K562 (cell line): ENCODE measurements around the gene LRRC47. TPM values are rescaled to one million over a fixed set of nuclear protein-coding genes. Genes with fewer than 3 reads are reported as not detected.

Experiments used
- ATAC-seq: fragments of 200-7000 bp; cut with Tn5 transposase; 3 replicates; pipeline ENCODE4 v1.9.1; 2020; ENCODE audit warnings: moderate library complexity
- BruUV-seq: library from RNA; stranded (reverse); fragments of 400-500 nt; replicated peaks from 2 replicates; lab custom pipeline; 2021; lab: Mats Ljungman, UMichigan
- CTCF ChIA-PET: fragments of 300-600 bp; formaldehyde crosslinking; extraction: SDS; loops from one replicate; lab custom pipeline; 2021; ENCODE audit warnings: low intra/inter-chr PET ratio; lab: Yijun Ruan, JAX
- POLR2A ChIA-PET: fragments of 300-600, 350-650 bp; sonication (Branson Sonifier 250); formaldehyde crosslinking; extraction: SDS; loops from one replicate; lab custom pipeline; 2021; ENCODE audit warnings: antibody characterized with exemption, inconsistent platforms; lab: Yijun Ruan, JAX
- DNase-seq, 4 experiments: peaks; one replicate each; pipeline versions ENCODE4 v3.0.0 to v3.0.0-alpha.2; 2011 to 2018; ENCODE audit warnings: low spot score in 3 of 4, mixed read lengths in 3 of 4; ENCODE audit errors: extremely low read depth in 1 of 4
- FAIRE-seq: peaks from 2 replicates; lab custom pipeline; 2011; peaks lifted over from hg19 to GRCh38; lab: Jason Lieb, UNC
- H2AFZ ChIP-seq: 2 replicates; pipeline ENCODE4 v1.6.0; 2011; ENCODE audit warnings: low read depth, low read length, control low read depth, inconsistent platforms
- H3K27ac ChIP-seq: fragments of 200-600 bp; 3 replicates; pipeline ENCODE4 v1.8.0; 2011; ENCODE audit warnings: low read depth, mild to moderate bottlenecking, control low read depth, inconsistent platforms, low read length, moderate library complexity, mixed read lengths; ENCODE audit errors: extremely low read depth
- H3K27me3 ChIP-seq, 2 experiments: fragments of 300-600 bp in 1 of 2; 2 replicates in 1 of 2; 3 replicates in 1 of 2; pipeline versions ENCODE4 v1.6.0 to v1.8.0; 2011; ENCODE audit warnings: inconsistent platforms in 2 of 2, low read length in 2 of 2, mild to moderate bottlenecking in 1 of 2, mixed read lengths in 1 of 2, moderate library complexity in 1 of 2; ENCODE audit not compliant: control insufficient read depth in 2 of 2, insufficient read depth in 2 of 2
- H3K36me3 ChIP-seq: fragments of 300-600 bp; 3 replicates; pipeline ENCODE4 v1.8.0; 2011; ENCODE audit warnings: mild to moderate bottlenecking, low read length, inconsistent platforms; ENCODE audit not compliant: control insufficient read depth, insufficient read depth
- H3K4me1 ChIP-seq, 2 experiments: fragments of 200-600 bp in 1 of 2; replicated peaks in 1 of 2; 2 replicates in 1 of 2; 3 replicates in 1 of 2; pipeline versions ENCODE4 v1.5.1 to v1.8.0; 2011; ENCODE audit warnings: inconsistent platforms in 2 of 2, low read length in 2 of 2, mild to moderate bottlenecking in 1 of 2, mixed read lengths in 1 of 2, moderate library complexity in 1 of 2; ENCODE audit not compliant: control insufficient read depth in 2 of 2, insufficient read depth in 2 of 2
- H3K4me2 ChIP-seq: 2 replicates; pipeline ENCODE4 v1.6.1; 2011; ENCODE audit warnings: low read length, control low read depth, inconsistent platforms, mixed read lengths; ENCODE audit not compliant: insufficient read depth
- H3K4me3 ChIP-seq: fragments of 200-600 bp; sonication (generic), shearing (Covaris generic); 2 replicates; pipeline ENCODE4 v1.5.1; 2016; ENCODE audit warnings: control low read depth, inconsistent platforms
- H3K79me2 ChIP-seq: fragments of 200-600 bp; 3 replicates; pipeline ENCODE4 v1.8.0; 2011; ENCODE audit warnings: low read length, inconsistent platforms; ENCODE audit not compliant: control insufficient read depth, insufficient read depth
- H3K9ac ChIP-seq, 2 experiments: 2 replicates each; pipeline versions ENCODE4 v1.6.0 to v1.6.1; 2011; ENCODE audit warnings: low read depth in 2 of 2, low read length in 2 of 2, control low read depth in 1 of 2, inconsistent platforms in 1 of 2, mild to moderate bottlenecking in 1 of 2, mixed read lengths in 1 of 2; ENCODE audit not compliant: insufficient read depth in 1 of 2
- H3K9me1 ChIP-seq: one replicate; pipeline ENCODE4 v1.6.0; 2011; ENCODE audit warnings: inconsistent platforms, mild to moderate bottlenecking, low read length, moderate library complexity; ENCODE audit not compliant: control insufficient read depth, insufficient read depth
- H3K9me3 ChIP-seq: replicated peaks from 2 replicates; pipeline ENCODE4 v1.5.1; 2011; ENCODE audit warnings: low read depth, low read length, inconsistent platforms; ENCODE audit not compliant: control insufficient read depth, insufficient read depth
- H4K20me1 ChIP-seq: replicated peaks from 2 replicates; pipeline ENCODE4 v1.6.1; 2011; ENCODE audit warnings: low read length, inconsistent platforms, mixed read lengths; ENCODE audit not compliant: control insufficient read depth, insufficient read depth
- EGR1 ChIP-seq: fragments of 450-650 bp; conservative IDR thresholded peaks from 2 replicates; pipeline ENCODE4 v1.6.1; 2017; ENCODE audit warnings: mild to moderate bottlenecking
- ETS1 ChIP-seq: conservative IDR thresholded peaks from 2 replicates; pipeline ENCODE4 v1.6.1; 2011; ENCODE audit warnings: low read depth, mild to moderate bottlenecking, low read length; ENCODE audit not compliant: control insufficient read depth
- GTF3C2 ChIP-seq: IDR thresholded peaks from 3 replicates; pipeline ENCODE4 v1.6.1; 2011; ENCODE audit warnings: borderline replicate concordance, mild to moderate bottlenecking, moderate library complexity; ENCODE audit not compliant: insufficient read length; ENCODE audit errors: extremely low read depth
- HMG20B ChIP-seq: fragments of 250-450 bp; sonication (Bioruptor Pico); IDR thresholded peaks from 2 replicates; pipeline ENCODE4 v1.5.0; 2021; ENCODE audit warnings: mild to moderate bottlenecking
- MLX ChIP-seq, 2 experiments: fragments of 450-650 bp in 1 of 2; sonication (generic) in 1 of 2; formaldehyde crosslinking; conservative IDR thresholded peaks; 2 replicates each; pipeline versions ENCODE4 v1.4.0 to v1.8.1; 2020 to 2022; ENCODE audit warnings: mild to moderate bottlenecking in 1 of 2, missing genetic modification reagents in 1 of 2
- NFYB ChIP-seq: IDR thresholded peaks from 2 replicates; pipeline ENCODE4 v1.6.1; 2011; ENCODE audit warnings: mild to moderate bottlenecking, moderate library complexity; ENCODE audit not compliant: insufficient read length; ENCODE audit errors: extremely low read depth
- SETDB1 ChIP-seq: IDR thresholded peaks from one replicate; pipeline ENCODE4 v1.6.1; 2012; ENCODE audit warnings: low read length, control low read depth, inconsistent platforms
- ZBTB17 ChIP-seq: fragments of 450-650 bp; formaldehyde crosslinking; IDR thresholded peaks from 2 replicates; pipeline ENCODE4 v1.4.0; 2020; ENCODE audit warnings: mild to moderate bottlenecking
- ZKSCAN8 ChIP-seq: fragments of 200-800 bp; sonication (Bioruptor generic); IDR thresholded peaks from 2 replicates; pipeline ENCODE4 v1.6.1; 2016; ENCODE audit warnings: missing genetic modification characterization, missing compliant biosample characterization
- ZSCAN32 ChIP-seq: fragments of 450-650 bp; formaldehyde crosslinking; IDR thresholded peaks from 2 replicates; pipeline ENCODE4 v1.4.0; 2020; ENCODE audit warnings: mild to moderate bottlenecking, moderate library complexity
- WGBS: fragments of 100-300 bp; shearing (Covaris generic); methylation state at CpG from one replicate; pipeline ENCODE4 v1.1.6; 2016; ENCODE audit warnings: low coverage, mixed read lengths; ENCODE audit not compliant: insufficient coverage; ENCODE audit errors: missing lambda C conversion rate; 5-methylcytosine and 5-hydroxymethylcytosine counted together
- in situ Hi-C: fragments of 300-500 bp; cut with MboI; formaldehyde crosslinking; loops from 4 replicates; pipeline ENCODE4 v1.15.0; 2018; ENCODE audit warnings: inconsistent platforms, mixed read lengths
- intact Hi-C: fragments of 100-400 bp; cut with micrococcal nuclease; formaldehyde crosslinking; loops from 2 replicates; pipeline ENCODE4 v1.14.2; 2022
- polyA plus RNA-seq, 8 experiments: library from polyadenylated mRNA; depleted of rRNA in 4 of 8; stranded (reverse) in 5 of 8; unstranded in 3 of 8; fragments of >200 nt; fragmentation: Nextera tagmentation in 2 of 8; fragmentation: Illumina TruSeq in 1 of 8; extraction: Ambion mirVana in 2 of 8; extraction: Trizol in 1 of 8; gene quantifications; 2 replicates each; pipeline versions ENCODE4 v1.2.1 to v1.2.3, GENCODE V29; 2011 to 2014; ENCODE audit warnings: inconsistent platforms in 1 of 8, missing spikeins in 1 of 8
- total RNA-seq, 7 experiments: library from RNA; depleted of rRNA in 6 of 7; stranded (reverse); fragments of >200 nt in 6 of 7; fragmentation: Illumina TruSeq in 2 of 7; extraction: Trizol in 2 of 7; gene quantifications; 2 replicates each; pipeline versions ENCODE4 v1.2.1 to v1.2.3, GENCODE V29; 2011 to 2021; ENCODE audit warnings: low replicate concordance in 1 of 7
- TF ChIP-seq, protein P1 (sequence below): fragments of 450-650 bp; IDR thresholded peaks from 2 replicates; pipeline ENCODE4 v1.7.1; 2018; ENCODE audit warnings: mild to moderate bottlenecking, low read depth; ENCODE audit not compliant: partially characterized antibody
- TF ChIP-seq, protein P2 (sequence below): fragments of 250-450 bp; sonication (Bioruptor Pico); IDR thresholded peaks from 2 replicates; pipeline ENCODE4 v1.4.0; 2020; ENCODE audit warnings: mild to moderate bottlenecking, moderate library complexity

LRRC47 gene
- total and polyA plus RNA-seq, 9 of the 15 experiments (the other 6 are each of a cell fraction or from before 2014, with no cell fraction given) = 4.6 to 68.0 (median 35.9) TPM

- H3K9ac ChIP-seq = no peak overlapping the region
- WGBS = 19% methylated on average over 5 of the region's 5 CpGs
- H2AFZ ChIP-seq = 0 out of 2 replicates have a peak overlapping the region, but pooled peaks have one; percentile 13
- FAIRE-seq (no peak), ATAC-seq (no peak), DNase-seq (no peak)
- no TSS peak for BruUV-seq
- peaks cover 28% of the 10 kb centered on the region for H3K79me2 ChIP-seq
- no peaks in the 10 kb centered on the region for H3K9me3 ChIP-seq
- no peak overlapping the region for H3K27ac ChIP-seq
- CTCF ChIA-PET = no interaction called here
- peaks cover 12% of the 10 kb centered on the region; the same call in 1 of the 2 replicates for H4K20me1 ChIP-seq
- H3K36me3 ChIP-seq = peaks cover 12% of the 10 kb centered on the region; the same call in 2 of the 3 replicates
- no peaks in the 10 kb centered on the region; a peak in 1 of 5 replicates for H3K27me3 ChIP-seq
- in situ Hi-C loops = no loop called here
- H3K4me3 ChIP-seq = no peak overlapping the region
- no peak overlapping the region for H3K4me2 ChIP-seq
- peaks cover 34 to 47% of the 10 kb centered on the region in 2 experiments for H3K4me1 ChIP-seq
- POLR2A ChIA-PET = interaction anchor here (0.9 to 1.5 kb wide), 2 partner anchors 10 to 18 kb away, joined by 4 to 6 read pairs; no protein-coding TSS in a partner anchor
- intact Hi-C loops = no loop called here
- peaks cover 8% of the 10 kb centered on the region for H3K9me1 ChIP-seq
- TF ChIP-seq, protein P1, sequence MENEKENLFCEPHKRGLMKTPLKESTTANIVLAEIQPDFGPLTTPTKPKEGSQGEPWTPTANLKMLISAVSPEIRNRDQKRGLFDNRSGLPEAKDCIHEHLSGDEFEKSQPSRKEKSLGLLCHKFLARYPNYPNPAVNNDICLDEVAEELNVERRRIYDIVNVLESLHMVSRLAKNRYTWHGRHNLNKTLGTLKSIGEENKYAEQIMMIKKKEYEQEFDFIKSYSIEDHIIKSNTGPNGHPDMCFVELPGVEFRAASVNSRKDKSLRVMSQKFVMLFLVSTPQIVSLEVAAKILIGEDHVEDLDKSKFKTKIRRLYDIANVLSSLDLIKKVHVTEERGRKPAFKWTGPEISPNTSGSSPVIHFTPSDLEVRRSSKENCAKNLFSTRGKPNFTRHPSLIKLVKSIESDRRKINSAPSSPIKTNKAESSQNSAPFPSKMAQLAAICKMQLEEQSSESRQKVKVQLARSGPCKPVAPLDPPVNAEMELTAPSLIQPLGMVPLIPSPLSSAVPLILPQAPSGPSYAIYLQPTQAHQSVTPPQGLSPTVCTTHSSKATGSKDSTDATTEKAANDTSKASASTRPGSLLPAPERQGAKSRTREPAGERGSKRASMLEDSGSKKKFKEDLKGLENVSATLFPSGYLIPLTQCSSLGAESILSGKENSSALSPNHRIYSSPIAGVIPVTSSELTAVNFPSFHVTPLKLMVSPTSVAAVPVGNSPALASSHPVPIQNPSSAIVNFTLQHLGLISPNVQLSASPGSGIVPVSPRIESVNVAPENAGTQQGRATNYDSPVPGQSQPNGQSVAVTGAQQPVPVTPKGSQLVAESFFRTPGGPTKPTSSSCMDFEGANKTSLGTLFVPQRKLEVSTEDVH = no peak
- TF ChIP-seq ZBTB17 (no peak), MLX (CRISPR knock-in tag; conservative IDR thresholded peaks at IDR 0.05) (no peak), NFYB (no peak), EGR1 (no peak), ZSCAN32 (CRISPR knock-in tag) (no peak), ZKSCAN8 (CRISPR knock-in tag) (no peak), ETS1 (no peak), HMG20B (CRISPR knock-in tag) (no peak), SETDB1 (no peak), GTF3C2 (no peak)
- TF ChIP-seq, protein P2, sequence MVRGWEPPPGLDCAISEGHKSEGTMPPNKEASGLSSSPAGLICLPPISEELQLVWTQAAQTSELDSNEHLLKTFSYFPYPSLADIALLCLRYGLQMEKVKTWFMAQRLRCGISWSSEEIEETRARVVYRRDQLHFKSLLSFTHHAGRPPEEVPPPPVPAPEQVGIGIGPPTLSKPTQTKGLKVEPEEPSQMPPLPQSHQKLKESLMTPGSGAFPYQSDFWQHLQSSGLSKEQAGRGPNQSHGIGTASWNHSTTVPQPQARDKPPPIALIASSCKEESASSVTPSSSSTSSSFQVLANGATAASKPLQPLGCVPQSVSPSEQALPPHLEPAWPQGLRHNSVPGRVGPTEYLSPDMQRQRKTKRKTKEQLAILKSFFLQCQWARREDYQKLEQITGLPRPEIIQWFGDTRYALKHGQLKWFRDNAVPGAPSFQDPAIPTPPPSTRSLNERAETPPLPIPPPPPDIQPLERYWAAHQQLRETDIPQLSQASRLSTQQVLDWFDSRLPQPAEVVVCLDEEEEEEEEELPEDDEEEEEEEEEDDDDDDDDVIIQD (CRISPR knock-in tag) = no peak
These were observed 46.8 kb downstream of the LRRC47 start for GRCh38 chr1:3749512-3749911.
